Endothelial cell of umbilical vein (primary cell): ENCODE measurements around the gene ATP10B. TPM values are rescaled to one million over a fixed set of nuclear protein-coding genes. Genes with fewer than 3 reads are reported as not detected.

ENCODE experiments used
- BruUV-seq: library from RNA; stranded (reverse); fragments of 400-500 nt; replicated peaks from 2 replicates; lab custom pipeline; 2021; lab: Mats Ljungman, UMichigan
- CTCF ChIA-PET: fragments of 300-600, 350-600 bp; sonication (Branson Sonifier 250); formaldehyde crosslinking; loops from one replicate; lab custom pipeline; 2021; ENCODE audit warnings: antibody characterized with exemption, inconsistent platforms; lab: Charles Lee
- POLR2A ChIA-PET: fragments of 300-600, 350-600 bp; sonication (Branson Sonifier 250); formaldehyde crosslinking; loops from one replicate; lab custom pipeline; 2021; ENCODE audit warnings: antibody characterized with exemption, inconsistent platforms; lab: Charles Lee
- DNase-seq: peaks from one replicate; pipeline ENCODE4 v3.0.0-alpha.2; 2011; ENCODE audit warnings: low read depth, low spot score
- FAIRE-seq: peaks from 2 replicates; lab custom pipeline; 2011; peaks lifted over from hg19 to GRCh38; lab: Jason Lieb, UNC
- H2AFZ ChIP-seq: 2 replicates; pipeline ENCODE4 v1.6.0; 2012; ENCODE audit warnings: low read depth, low read length, control low read depth, inconsistent platforms
- H3K27ac ChIP-seq: 2 replicates; pipeline ENCODE4 v1.5.1; 2011; ENCODE audit warnings: low read depth, mild to moderate bottlenecking, control low read depth, low read length, moderate library complexity; ENCODE audit not compliant: insufficient read depth
- H3K27me3 ChIP-seq, 2 experiments: 2 replicates each; pipeline versions ENCODE4 v1.6.0 to v1.6.1; 2011; ENCODE audit warnings: low read length in 2 of 2, mixed read lengths in 1 of 2; ENCODE audit not compliant: control insufficient read depth in 2 of 2, insufficient read depth in 2 of 2
- H3K36me3 ChIP-seq, 2 experiments: 2 replicates in 1 of 2; 3 replicates in 1 of 2; pipeline ENCODE4 v1.5.1; 2011; ENCODE audit warnings: low read length in 2 of 2, mild to moderate bottlenecking in 1 of 2, moderate library complexity in 1 of 2; ENCODE audit not compliant: control insufficient read depth in 2 of 2, insufficient read depth in 2 of 2; ENCODE audit errors: extremely low read depth in 1 of 2
- H3K4me1 ChIP-seq: 3 replicates; pipeline ENCODE4 v1.5.1; 2011; ENCODE audit warnings: mild to moderate bottlenecking, low read length; ENCODE audit not compliant: control insufficient read depth, insufficient read depth; ENCODE audit errors: extremely low read depth
- H3K4me2 ChIP-seq: 2 replicates; pipeline ENCODE4 v1.6.1; 2011; ENCODE audit warnings: low read length, control low read depth, mixed read lengths; ENCODE audit not compliant: insufficient read depth
- H3K4me3 ChIP-seq, 3 experiments: fragments of 200-600 bp in 1 of 3; sonication (generic), shearing (Covaris generic) in 1 of 3; replicated peaks in 1 of 3; 2 replicates each; pipeline ENCODE4 v1.5.1; 2011 to 2016; ENCODE audit warnings: control low read depth in 3 of 3, low read length in 3 of 3, mild to moderate bottlenecking in 2 of 3, inconsistent platforms in 1 of 3, low read depth in 1 of 3, moderate library complexity in 1 of 3; ENCODE audit not compliant: insufficient read depth in 1 of 3
- H3K79me2 ChIP-seq: 2 replicates; pipeline ENCODE4 v1.6.0; 2012; ENCODE audit warnings: low read length, inconsistent platforms; ENCODE audit not compliant: control insufficient read depth, insufficient read depth
- H3K9ac ChIP-seq: replicated peaks from 2 replicates; pipeline ENCODE3; 2011; ENCODE audit warnings: low read length, control low read depth; ENCODE audit not compliant: insufficient read depth; ENCODE audit errors: extremely low read depth
- H3K9me1 ChIP-seq: replicated peaks from 3 replicates; pipeline ENCODE4 v1.6.0; 2011; ENCODE audit warnings: mild to moderate bottlenecking, low read length; ENCODE audit not compliant: control insufficient read depth, insufficient read depth; ENCODE audit errors: extremely low read depth
- H3K9me3 ChIP-seq: replicated peaks from 2 replicates; pipeline ENCODE4 v1.5.1; 2012; ENCODE audit warnings: low read length, inconsistent platforms; ENCODE audit not compliant: control insufficient read depth, insufficient read depth
- H4K20me1 ChIP-seq: replicated peaks from 2 replicates; pipeline ENCODE3; 2011; ENCODE audit warnings: mild to moderate bottlenecking, low read length; ENCODE audit not compliant: control insufficient read depth, insufficient read depth; ENCODE audit errors: extremely low read depth
- CTCF ChIP-seq, 2 donors: IDR thresholded peaks; 1 replicate in 1 of 2; 2 replicates in 1 of 2; pipeline ENCODE4 v1.5.1; 2011; ENCODE audit warnings: low read length in 2 of 2, mild to moderate bottlenecking in 2 of 2, moderate library complexity in 2 of 2, control low read depth in 1 of 2, inconsistent platforms in 1 of 2, low read depth in 1 of 2; ENCODE audit not compliant: insufficient read depth in 1 of 2; ENCODE audit errors: extremely low read depth in 1 of 2
- EZH2 ChIP-seq: IDR thresholded peaks from 2 replicates; pipeline ENCODE4 v1.6.1; 2012; ENCODE audit warnings: borderline replicate concordance, low read depth, mild to moderate bottlenecking, moderate library complexity, low read length, inconsistent platforms; ENCODE audit not compliant: severe bottlenecking
- FOS ChIP-seq: IDR thresholded peaks from 2 replicates; pipeline ENCODE4 v1.6.1; 2011; ENCODE audit warnings: mild to moderate bottlenecking, low read length, moderate library complexity, borderline replicate concordance; ENCODE audit not compliant: insufficient read depth
- GATA2 ChIP-seq: IDR thresholded peaks from 2 replicates; pipeline ENCODE4 v1.7.0; 2011; ENCODE audit warnings: low read depth, mild to moderate bottlenecking, moderate library complexity, mixed read lengths, low read length; ENCODE audit not compliant: insufficient read length, insufficient read depth
- JUN ChIP-seq: IDR thresholded peaks from 2 replicates; pipeline ENCODE4 v1.6.1; 2011; ENCODE audit warnings: borderline replicate concordance, low read depth; ENCODE audit not compliant: insufficient read length, insufficient read depth
- MAX ChIP-seq: IDR thresholded peaks from 2 replicates; pipeline ENCODE4 v1.6.1; 2011; ENCODE audit not compliant: insufficient read depth, insufficient read length
- MYC ChIP-seq: IDR thresholded peaks from one replicate; pipeline ENCODE4 v1.6.1; 2011; ENCODE audit warnings: mild to moderate bottlenecking, low read depth, low read length
- POLR2A ChIP-seq: IDR thresholded peaks from 2 replicates; pipeline ENCODE4 v1.6.1; 2012; ENCODE audit warnings: low read depth, mild to moderate bottlenecking, control low read depth, low read length
- POLR2AphosphoS5 ChIP-seq: IDR thresholded peaks from 2 replicates; pipeline ENCODE4 v1.6.1; 2012; ENCODE audit warnings: low read depth, mild to moderate bottlenecking, control low read depth, low read length, moderate library complexity; ENCODE audit not compliant: insufficient read depth
- dilution Hi-C: fragments of 300-500 bp; cut with MboI; formaldehyde crosslinking; loops from one replicate; pipeline ENCODE4 v1.15.0; 2019; ENCODE audit warnings: low sequenced_read_pairs; ENCODE audit not compliant: extremely low pct_ligation_motif_present
- intact Hi-C: fragments of 100-400 bp; cut with micrococcal nuclease; formaldehyde crosslinking; loops from one replicate; pipeline ENCODE4 v1.10.0; 2022
- polyA plus RNA-seq, 4 experiments: library from polyadenylated mRNA; depleted of rRNA in 3 of 4; stranded (reverse) in 3 of 4; unstranded in 1 of 4; fragments of >200 nt; gene quantifications; 2 replicates each; pipeline versions ENCODE4 v1.2.1 to v1.2.3, GENCODE V29; 2011 to 2012; ENCODE audit warnings: missing spikeins in 1 of 4
- total RNA-seq: library from RNA; stranded (reverse); gene quantifications from 2 replicates; pipeline ENCODE4 v1.2.3, GENCODE V29; 2021

Gene ATP10B
- total and polyA plus RNA-seq, 2 donors (not counting 3 experiments of a cell fraction or from before 2014, with no cell fraction given) = not detected

DNA sequence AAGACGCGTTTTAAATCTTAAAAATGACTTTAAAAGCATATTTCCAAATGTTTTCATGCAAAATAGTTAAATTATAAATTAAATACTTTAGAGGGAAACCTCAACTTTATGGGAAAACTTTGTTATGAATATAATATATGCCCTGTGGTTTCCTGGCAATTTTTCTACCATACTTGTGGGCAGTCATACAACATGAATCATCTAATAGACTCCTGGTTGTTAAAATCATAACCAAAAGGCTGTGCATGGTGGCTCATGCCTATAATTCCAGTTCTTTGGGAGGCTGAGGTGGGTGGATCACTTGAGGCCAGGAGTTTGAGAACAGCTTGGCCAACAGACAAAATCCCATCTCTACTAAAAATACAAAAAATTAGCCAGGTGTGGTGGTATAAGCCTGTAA lies 18.2 kb downstream of the ATP10B start:
- no peak for DNase-seq
- intact Hi-C loops (no loop called here), dilution Hi-C loops (no loop called here)
- POLR2A ChIA-PET = no interaction called here
- BruUV-seq = no TSS peak
- Histone ChIP-seq H4K20me1 (no peaks in the 10 kb centered on the region), H2AFZ (no peak overlapping the region), H3K4me3 (no peak overlapping the region), H3K4me2 (no peak overlapping the region), H3K9me3 (no peaks in the 10 kb centered on the region), H3K79me2 (no peaks in the 10 kb centered on the region), H3K27me3 (no peaks in the 10 kb centered on the region), H3K4me1 (no peaks in the 10 kb centered on the region), H3K9me1 (no peaks in the 10 kb centered on the region), H3K27ac (no peak overlapping the region), H3K9ac (no peak overlapping the region), H3K36me3 (no peaks in the 10 kb centered on the region)
- CTCF ChIA-PET = no interaction called here
- no peak for FAIRE-seq
- TF ChIP-seq EZH2 (no peak), JUN (no peak), MAX (no peak), POLR2A (no peak), GATA2 (no peak), CTCF (IDR thresholded peaks at IDR 0.05; ENCODE audit: extremely low read depth in 1 of 2, insufficient read depth in 1 of 2, low read depth in 1 of 2, low read length in 2 of 2) (no peak), FOS (no peak), POLR2AphosphoS5 (no peak), MYC (no peak)
